Trophoblast cell (in vitro differentiated cells and primary cell): Measurements from ENCODE around the gene PLEKHA5.

Experiments used
- DNase-seq, 2 donors: peaks; one replicate each; pipeline ENCODE4 v3.0.0-alpha.2; 2016
- H2AFZ ChIP-seq: 2 replicates; pipeline ENCODE4 v1.6.1; 2013; ENCODE audit warnings: low read length, moderate library complexity, mild to moderate bottlenecking; ENCODE audit not compliant: insufficient read depth, poor library complexity
- H2AK5ac ChIP-seq: 2 replicates; pipeline ENCODE4 v1.6.1; 2013; ENCODE audit warnings: mild to moderate bottlenecking, low read length
- H2BK120ac ChIP-seq: 2 replicates; pipeline ENCODE4 v1.6.1; 2013; ENCODE audit warnings: low read length, mild to moderate bottlenecking, moderate library complexity; ENCODE audit not compliant: insufficient read depth, poor library complexity
- H2BK12ac ChIP-seq: 2 replicates; pipeline ENCODE4 v1.6.1; 2013; ENCODE audit warnings: mild to moderate bottlenecking, low read length, moderate library complexity
- H2BK5ac ChIP-seq: 2 replicates; pipeline ENCODE4 v1.6.1; 2013; ENCODE audit warnings: low read length, low read depth, moderate library complexity, mild to moderate bottlenecking; ENCODE audit not compliant: poor library complexity
- H3K14ac ChIP-seq: 2 replicates; pipeline ENCODE4 v1.6.1; 2013; ENCODE audit warnings: mild to moderate bottlenecking, low read length
- H3K18ac ChIP-seq: 2 replicates; pipeline ENCODE4 v1.6.1; 2013; ENCODE audit warnings: mild to moderate bottlenecking, low read length
- H3K23ac ChIP-seq: 2 replicates; pipeline ENCODE4 v1.6.1; 2013; ENCODE audit warnings: low read length
- H3K27ac ChIP-seq: 2 replicates; pipeline ENCODE4 v1.5.1; 2013; ENCODE audit warnings: low read depth, mild to moderate bottlenecking, inconsistent platforms, low read length, moderate library complexity
- H3K27me3 ChIP-seq: 2 replicates; pipeline ENCODE4 v1.6.1; 2013; ENCODE audit warnings: inconsistent platforms, mild to moderate bottlenecking, low read length, moderate library complexity; ENCODE audit not compliant: insufficient read depth
- H3K36me3 ChIP-seq, 2 experiments: 1 replicate in 1 of 2; 2 replicates in 1 of 2; pipeline ENCODE4 v1.6.1; 2013; ENCODE audit warnings: low read length in 2 of 2, mild to moderate bottlenecking in 2 of 2, moderate library complexity in 1 of 2; ENCODE audit not compliant: insufficient read depth in 2 of 2, control insufficient read depth in 1 of 2
- H3K4ac ChIP-seq: 2 replicates; pipeline ENCODE4 v1.6.1; 2013; ENCODE audit warnings: low read depth, mild to moderate bottlenecking, low read length, moderate library complexity
- H3K4me1 ChIP-seq, 2 experiments: 1 replicate in 1 of 2; 2 replicates in 1 of 2; pipeline ENCODE4 v1.6.1; 2013; ENCODE audit warnings: low read length in 2 of 2, mild to moderate bottlenecking in 2 of 2, moderate library complexity in 1 of 2; ENCODE audit not compliant: insufficient read depth in 2 of 2, control insufficient read depth in 1 of 2
- H3K4me2 ChIP-seq: 2 replicates; pipeline ENCODE4 v1.6.1; 2013; ENCODE audit warnings: inconsistent platforms, mild to moderate bottlenecking, low read length, moderate library complexity
- H3K4me3 ChIP-seq: 2 replicates; pipeline ENCODE4 v1.5.1; 2013; ENCODE audit warnings: mild to moderate bottlenecking, low read depth, low read length, inconsistent platforms
- H3K79me1 ChIP-seq: one replicate; pipeline ENCODE4 v1.6.1; 2013; ENCODE audit warnings: low read length
- H3K79me2 ChIP-seq: 2 replicates; pipeline ENCODE4 v1.6.1; 2013; ENCODE audit warnings: low read length, mild to moderate bottlenecking; ENCODE audit not compliant: control insufficient read depth, insufficient read depth, poor library complexity
- H3K9ac ChIP-seq: 2 replicates; pipeline ENCODE4 v1.6.1; 2013; ENCODE audit warnings: mild to moderate bottlenecking, low read length
- H3K9me3 ChIP-seq: 2 replicates; pipeline ENCODE4 v1.6.1; 2013; ENCODE audit warnings: low read depth, mild to moderate bottlenecking, control low read depth, inconsistent platforms, low read length; ENCODE audit not compliant: insufficient read depth
- H4K12ac ChIP-seq: 2 replicates; pipeline ENCODE4 v1.6.1; 2013; ENCODE audit warnings: low read depth, mild to moderate bottlenecking, low read length, moderate library complexity
- H4K8ac ChIP-seq: 2 replicates; pipeline ENCODE4 v1.6.1; 2013; ENCODE audit warnings: low read depth, mild to moderate bottlenecking, low read length, moderate library complexity
- H4K91ac ChIP-seq: one replicate; pipeline ENCODE4 v1.6.1; 2013; ENCODE audit warnings: low read depth, mild to moderate bottlenecking, low read length, moderate library complexity
- WGBS: extraction: QIAGEN DNeasy Blood & Tissue Kit; methylation state at CpG from one replicate; pipeline ENCODE4 v1.1.7; 2013; ENCODE audit warnings: missing lambda C conversion rate; ENCODE audit not compliant: insufficient read length, insufficient coverage; ENCODE audit errors: extremely low coverage; 5-methylcytosine and 5-hydroxymethylcytosine counted together

The PLEKHA5 gene

DNA sequence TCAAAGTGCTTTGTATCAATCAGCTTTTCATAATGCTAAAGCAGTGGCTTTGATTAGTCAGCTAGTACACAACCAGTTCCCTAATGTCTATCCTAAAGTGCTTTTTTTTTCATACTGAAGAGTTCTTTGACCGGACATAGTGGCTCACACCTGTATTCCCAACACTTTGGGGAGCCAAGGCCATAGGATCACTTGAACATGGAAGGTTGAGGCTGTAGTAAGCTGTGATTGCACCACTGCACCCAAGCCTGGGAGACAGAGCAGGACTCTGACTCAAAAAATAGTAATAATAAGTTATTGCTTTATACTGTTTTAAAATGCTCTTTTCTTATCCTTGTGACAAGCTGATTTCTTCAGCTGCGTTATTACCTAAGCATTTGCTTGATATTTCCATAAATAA is 155.1 kb downstream of the PLEKHA5 start:
- Histone ChIP-seq H4K8ac (no peak overlapping the region), H3K4me2 (no peak overlapping the region), H3K79me1 (no peaks in the 10 kb centered on the region), H3K79me2 (no peaks in the 10 kb centered on the region), H2BK120ac (no peak overlapping the region), H3K23ac (no peak overlapping the region), H3K14ac (no peak overlapping the region), H2BK5ac (no peak overlapping the region), H2BK12ac (no peak overlapping the region), H3K4me3 (no peak overlapping the region), H4K12ac (no peak overlapping the region), H3K4ac (no peak overlapping the region), H2AFZ (no peak overlapping the region), H3K4me1 (no peaks in the 10 kb centered on the region), H3K9me3 (no peaks in the 10 kb centered on the region), H3K27me3 (no peaks in the 10 kb centered on the region), H3K18ac (no peak overlapping the region), H4K91ac (no peak overlapping the region), H3K36me3 (peaks cover 17 to 18% of the 10 kb centered on the region in 2 experiments), H2AK5ac (no peak overlapping the region), H3K9ac (no peak overlapping the region), H3K27ac (no peak overlapping the region)
- DNase-seq, result no peak
- no CpG with 5 or more reads among the region's 2 CpGs for WGBS

DNA sequence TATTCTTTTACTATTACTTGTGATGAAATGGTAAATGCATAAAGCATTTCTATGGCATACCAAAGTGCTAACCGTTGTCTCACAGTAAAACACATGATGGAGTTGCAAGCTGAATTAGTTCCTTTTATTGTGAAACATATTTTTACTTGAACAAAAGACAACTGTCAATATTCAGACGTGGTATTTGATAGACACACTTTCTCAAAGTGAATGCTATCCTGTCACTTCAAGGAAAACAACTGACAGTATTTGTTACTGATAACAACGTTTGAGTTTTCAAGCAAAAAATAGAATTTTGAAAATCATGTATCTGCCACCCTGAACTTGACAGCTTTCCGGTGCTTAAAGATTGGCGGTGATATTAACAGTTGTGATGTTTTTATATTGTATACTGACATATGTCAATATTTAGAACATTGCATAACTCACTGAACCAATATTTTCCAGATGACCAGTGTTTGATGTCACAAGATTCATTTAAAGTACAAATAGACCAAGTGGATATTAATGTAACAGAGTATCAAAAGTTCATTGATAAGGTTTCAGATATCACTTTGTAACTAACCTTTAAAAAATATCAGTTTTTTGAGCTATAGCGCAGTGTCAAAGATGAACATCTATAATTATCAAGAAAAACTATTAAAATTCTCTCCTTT is 156.4 kb downstream of the PLEKHA5 start:
- Histone ChIP-seq H3K18ac (no peak overlapping the region), H3K4me1 (no peaks in the 10 kb centered on the region), H3K14ac (no peak overlapping the region), H3K36me3 (peaks cover 14% of the 10 kb centered on the region in 2 experiments), H3K23ac (no peak overlapping the region), H2BK12ac (no peak overlapping the region), H3K79me2 (no peaks in the 10 kb centered on the region), H2AFZ (no peak overlapping the region), H4K12ac (no peak overlapping the region), H2BK5ac (no peak overlapping the region), H2AK5ac (no peak overlapping the region), H3K27me3 (no peaks in the 10 kb centered on the region), H4K8ac (no peak overlapping the region), H3K4me2 (no peak overlapping the region), H3K9me3 (no peaks in the 10 kb centered on the region), H3K4ac (no peak overlapping the region), H3K9ac (no peak overlapping the region), H3K27ac (no peak overlapping the region), H2BK120ac (no peak overlapping the region), H3K79me1 (no peaks in the 10 kb centered on the region), H4K91ac (no peak overlapping the region), H3K4me3 (no peak overlapping the region)
- DNase-seq, result no peak
- no CpG with 5 or more reads among the region's 6 CpGs for WGBS

DNA sequence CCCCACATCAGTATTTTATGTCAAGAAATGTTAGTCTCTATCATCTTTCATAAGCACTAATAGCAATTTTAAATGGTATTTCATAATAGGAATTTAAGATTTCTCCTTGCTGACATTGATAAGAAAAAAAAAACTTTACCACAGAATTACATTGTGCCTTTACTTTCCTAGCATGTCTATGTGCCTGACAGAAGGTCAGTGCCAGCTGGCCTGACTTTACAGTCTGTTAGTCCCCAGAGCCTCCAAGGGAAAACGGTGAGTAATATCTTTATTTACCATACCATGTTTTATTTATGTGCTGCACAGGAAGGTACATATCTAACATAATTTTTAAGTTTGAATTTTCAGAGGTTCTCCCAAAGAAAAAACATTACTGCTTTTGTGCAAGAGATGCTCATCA is 157.8 kb downstream of the PLEKHA5 start:
- Histone ChIP-seq H3K9ac (no peak overlapping the region), H2BK120ac (no peak overlapping the region), H3K23ac (no peak overlapping the region), H2AFZ (no peak overlapping the region), H3K4me3 (no peak overlapping the region), H3K79me1 (no peaks in the 10 kb centered on the region), H2BK12ac (no peak overlapping the region), H4K8ac (no peak overlapping the region), H3K4me2 (no peak overlapping the region), H3K36me3 (peaks cover 9 to 12% of the 10 kb centered on the region in 2 experiments), H3K9me3 (no peaks in the 10 kb centered on the region), H3K79me2 (no peaks in the 10 kb centered on the region), H2AK5ac (no peak overlapping the region), H3K4ac (no peak overlapping the region), H3K18ac (no peak overlapping the region), H4K91ac (no peak overlapping the region), H4K12ac (no peak overlapping the region), H2BK5ac (no peak overlapping the region), H3K27ac (no peak overlapping the region), H3K4me1 (no peaks in the 10 kb centered on the region), H3K27me3 (no peaks in the 10 kb centered on the region), H3K14ac (no peak overlapping the region)
- DNase-seq, result no peak
- no CpG with 5 or more reads among the region's 1 CpG for WGBS

DNA sequence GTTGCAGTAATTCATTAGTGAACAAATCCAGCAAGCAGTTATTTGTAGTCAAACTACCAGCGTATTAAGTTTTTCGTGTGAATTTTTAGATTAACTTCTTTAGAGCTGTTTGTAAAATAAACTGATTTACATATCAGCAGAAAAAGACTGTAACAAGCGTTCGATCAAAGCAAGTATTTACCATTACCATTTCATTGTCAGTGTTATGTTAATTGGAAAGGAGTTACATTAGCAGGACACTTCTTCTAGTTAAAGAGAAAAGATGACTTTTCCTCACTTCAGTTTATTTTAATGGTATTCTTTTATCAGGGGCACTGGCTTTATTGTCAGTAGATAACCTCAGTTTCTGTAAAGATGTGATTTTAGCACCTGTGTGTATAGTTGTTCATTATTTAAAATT is 158.6 kb downstream of the PLEKHA5 start:
- Histone ChIP-seq H2AFZ (no peak overlapping the region), H2BK12ac (no peak overlapping the region), H2AK5ac (no peak overlapping the region), H3K14ac (no peak overlapping the region), H3K4ac (no peak overlapping the region), H4K91ac (no peak overlapping the region), H3K9ac (no peak overlapping the region), H3K27me3 (no peaks in the 10 kb centered on the region), H3K23ac (no peak overlapping the region), H3K79me1 (no peaks in the 10 kb centered on the region), H3K27ac (no peak overlapping the region), H3K4me1 (no peaks in the 10 kb centered on the region), H3K4me2 (no peak overlapping the region), H2BK5ac (no peak overlapping the region), H3K36me3 (peaks cover 12% of the 10 kb centered on the region in 2 experiments), H3K9me3 (no peaks in the 10 kb centered on the region), H3K18ac (no peak overlapping the region), H3K79me2 (no peaks in the 10 kb centered on the region), H4K12ac (no peak overlapping the region), H2BK120ac (no peak overlapping the region), H4K8ac (no peak overlapping the region), H3K4me3 (no peak overlapping the region)
- no CpG with 5 or more reads among the region's 4 CpGs for WGBS
- no peak for DNase-seq
